ENCODE measurements around the gene KRTAP10-3. TPM values are rescaled to one million over a fixed set of nuclear protein-coding genes. Genes with fewer than 3 reads are reported as not detected.

The KRTAP10-3 gene
- total and polyA plus RNA-seq, 2 donors (not counting 3 experiments of a cell fraction or from before 2014, with no cell fraction given): not detected

DNA sequence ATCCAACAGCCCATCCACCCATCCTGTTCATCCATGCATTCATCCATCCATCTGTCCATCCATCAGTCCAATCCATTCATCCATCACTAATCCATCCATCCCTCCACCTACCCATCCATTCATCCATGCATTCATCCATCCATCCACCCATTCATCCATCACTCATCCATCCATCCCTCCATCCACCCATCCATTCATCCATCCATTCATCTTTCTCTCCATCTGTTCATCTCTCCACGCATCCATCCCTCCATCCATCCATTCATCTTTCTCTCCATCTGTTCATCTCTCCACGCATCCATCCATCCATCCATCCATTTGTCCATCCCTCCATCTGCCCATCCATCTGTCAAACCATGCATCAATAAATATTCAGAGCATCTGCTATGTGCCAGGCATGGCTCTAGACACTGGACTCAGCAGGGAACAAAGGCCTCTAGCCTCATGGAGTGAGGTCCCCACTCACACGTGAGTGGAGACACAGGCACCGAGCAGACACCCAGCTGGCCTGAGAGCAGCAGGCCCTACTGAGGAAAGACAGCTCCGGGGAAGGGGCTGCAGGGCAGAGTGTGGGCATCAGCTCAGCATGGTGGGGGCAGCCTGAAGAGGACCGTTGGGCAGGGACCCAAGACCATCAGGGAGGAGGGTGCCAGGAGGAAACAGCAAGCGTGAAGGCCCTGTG is 28.2 kb downstream of the KRTAP10-3 start:
- FAIRE-seq: no peak

More for the DNA sequence above, 28.2 kb downstream of the KRTAP10-3 start:
- Histone ChIP-seq H3K27me3 (ENCODE audit: control insufficient read depth in 2 of 2, insufficient read depth in 2 of 2, low read length in 2 of 2) (no peaks in the 10 kb centered on the region), H3K9ac (replicated peaks; ENCODE audit: extremely low read depth, insufficient read depth, low read length) (no peak overlapping the region), H3K9me3 (replicated peaks; ENCODE audit: control insufficient read depth, insufficient read depth, low read length) (no peaks in the 10 kb centered on the region), H3K36me3 (ENCODE audit: control insufficient read depth in 2 of 2, extremely low read depth in 1 of 2, insufficient read depth in 2 of 2, low read length in 2 of 2) (no peaks in the 10 kb centered on the region), H4K20me1 (replicated peaks; ENCODE audit: control insufficient read depth, extremely low read depth, insufficient read depth, low read length) (no peaks in the 10 kb centered on the region), H3K27ac (ENCODE audit: insufficient read depth, low read depth, low read length) (no peak overlapping the region), H3K4me2 (ENCODE audit: insufficient read depth, low read length) (no peak overlapping the region), H3K9me1 (replicated peaks; ENCODE audit: control insufficient read depth, extremely low read depth, insufficient read depth, low read length) (no peaks in the 10 kb centered on the region), H2AFZ (ENCODE audit: low read depth, low read length) (no peak overlapping the region), H3K4me3 (replicated peaks in 1 of 3; ENCODE audit: insufficient read depth in 1 of 3, low read depth in 1 of 3, low read length in 3 of 3) (no peak overlapping the region), H3K79me2 (ENCODE audit: control insufficient read depth, insufficient read depth, low read length) (no peaks in the 10 kb centered on the region), H3K4me1 (ENCODE audit: control insufficient read depth, extremely low read depth, insufficient read depth, low read length) (no peaks in the 10 kb centered on the region)
- intact Hi-C loops (cut with micrococcal nuclease) (no loop called here), dilution Hi-C loops (cut with MboI; ENCODE audit: extremely low pct_ligation_motif_present, low sequenced_read_pairs) (no loop called here)
- ChIA-PET CTCF (no interaction called here), POLR2A (no interaction called here)
- no peak for DNase-seq (ENCODE audit: low read depth, low spot score)
- TF ChIP-seq GATA2 (IDR thresholded peaks at IDR 0.05; ENCODE audit: insufficient read depth, insufficient read length, low read depth, low read length): no peak
- TF ChIP-seq, protein P1, sequence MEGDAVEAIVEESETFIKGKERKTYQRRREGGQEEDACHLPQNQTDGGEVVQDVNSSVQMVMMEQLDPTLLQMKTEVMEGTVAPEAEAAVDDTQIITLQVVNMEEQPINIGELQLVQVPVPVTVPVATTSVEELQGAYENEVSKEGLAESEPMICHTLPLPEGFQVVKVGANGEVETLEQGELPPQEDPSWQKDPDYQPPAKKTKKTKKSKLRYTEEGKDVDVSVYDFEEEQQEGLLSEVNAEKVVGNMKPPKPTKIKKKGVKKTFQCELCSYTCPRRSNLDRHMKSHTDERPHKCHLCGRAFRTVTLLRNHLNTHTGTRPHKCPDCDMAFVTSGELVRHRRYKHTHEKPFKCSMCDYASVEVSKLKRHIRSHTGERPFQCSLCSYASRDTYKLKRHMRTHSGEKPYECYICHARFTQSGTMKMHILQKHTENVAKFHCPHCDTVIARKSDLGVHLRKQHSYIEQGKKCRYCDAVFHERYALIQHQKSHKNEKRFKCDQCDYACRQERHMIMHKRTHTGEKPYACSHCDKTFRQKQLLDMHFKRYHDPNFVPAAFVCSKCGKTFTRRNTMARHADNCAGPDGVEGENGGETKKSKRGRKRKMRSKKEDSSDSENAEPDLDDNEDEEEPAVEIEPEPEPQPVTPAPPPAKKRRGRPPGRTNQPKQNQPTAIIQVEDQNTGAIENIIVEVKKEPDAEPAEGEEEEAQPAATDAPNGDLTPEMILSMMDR (IDR thresholded peaks at IDR 0.05; ENCODE audit: extremely low read depth in 1 of 2, insufficient read depth in 1 of 2, low read depth in 1 of 2, low read length in 2 of 2): no peak
- no peak for TF ChIP-seq MYC (IDR thresholded peaks at IDR 0.05; ENCODE audit: low read depth, low read length)
- TF ChIP-seq, protein P2, sequence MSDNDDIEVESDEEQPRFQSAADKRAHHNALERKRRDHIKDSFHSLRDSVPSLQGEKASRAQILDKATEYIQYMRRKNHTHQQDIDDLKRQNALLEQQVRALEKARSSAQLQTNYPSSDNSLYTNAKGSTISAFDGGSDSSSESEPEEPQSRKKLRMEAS (IDR thresholded peaks at IDR 0.05; ENCODE audit: insufficient read depth, insufficient read length): no peak
- no peak for TF ChIP-seq EZH2 (IDR thresholded peaks at IDR 0.05; ENCODE audit: borderline replicate concordance, low read depth, low read length, severe bottlenecking)
- TF ChIP-seq JUN (IDR thresholded peaks at IDR 0.05; ENCODE audit: borderline replicate concordance, insufficient read depth, insufficient read length, low read depth): no peak
- TF ChIP-seq POLR2AphosphoS5 (IDR thresholded peaks at IDR 0.05; ENCODE audit: insufficient read depth, low read depth, low read length): no peak
- TF ChIP-seq FOS (IDR thresholded peaks at IDR 0.05; ENCODE audit: borderline replicate concordance, insufficient read depth, low read length): no peak
- no TSS peak for BruUV-seq (replicated peaks)
